Measurements from ENCODE around the gene ZNF212. TPM values are rescaled to one million over a fixed set of nuclear protein-coding genes. Genes with fewer than 3 reads are reported as not detected.
"Not testable (repeated sequence)": the region's sequence is repeated elsewhere in the genome, so short reads cannot be mapped to it uniquely, and the experiment has no call there.

The ZNF212 gene
- total and polyA plus RNA-seq, 2 experiments from 2014 or later, result 11.6 to 14.2 TPM

GRCh38 chr7:149257146-149257545 is 17.7 kb downstream of the ZNF212 start:
- TF ChIP-seq CTCF (IDR thresholded peaks at IDR 0.05; ENCODE audit: low read depth, low read length), result no peak
- Histone ChIP-seq H3K27ac (no peak overlapping the region), H3K27me3 (no peaks in the 10 kb centered on the region), H3K9me3 (ENCODE audit: low read depth) (no peaks in the 10 kb centered on the region), H3K36me3 (peaks cover 19% of the 10 kb centered on the region), H3K4me1 (ENCODE audit: low read depth) (no peaks in the 10 kb centered on the region), H3K4me3 (no peak overlapping the region)
- DNase-seq (ENCODE audit: low read depth in 1 of 2, low spot score in 1 of 2), result no peak

GRCh38 chr7:149261316-149261828 is 21.9 kb downstream of the ZNF212 start:
- peak overlapping the region; percentile 7 for H3K27ac ChIP-seq

GRCh38 chr7:149261829-149262617 is 22.6 kb downstream of the ZNF212 start, which contains the start of gene ZNF783:
Gene ZNF783 (plus strand): TSS chr7:149262196. CDS start chr7:149262334, 138 bp downstream.
- Histone ChIP-seq H3K4me1 (ENCODE audit: low read depth) (no peaks in the 10 kb centered on the region), H3K27me3 (no peaks in the 10 kb centered on the region), H3K4me3 (peak within 1 kb of the TSS; percentile 34), H3K27ac (peak within 1 kb of the TSS; percentile 33), H3K9me3 (ENCODE audit: low read depth) (no peaks in the 10 kb centered on the region), H3K36me3 (peaks cover 9% of the 10 kb centered on the region)
- peak; percentile 54 for TF ChIP-seq CTCF (IDR thresholded peaks at IDR 0.05; ENCODE audit: low read depth, low read length)
- DNase-seq (ENCODE audit: low read depth in 1 of 2, low spot score in 1 of 2), result peak; percentile 93 to 95

More at GRCh38 chr7:149261316-149261828, 21.9 kb downstream of the ZNF212 start:
- Histone ChIP-seq H3K9me3 (ENCODE audit: low read depth) (no peaks in the 10 kb centered on the region), H3K27me3 (no peaks in the 10 kb centered on the region), H3K4me1 (ENCODE audit: low read depth) (no peaks in the 10 kb centered on the region), H3K4me3 (peak overlapping the region; percentile 34), H3K36me3 (peaks cover 5% of the 10 kb centered on the region)
- peak in 1 of 2 donors; percentile 40 for DNase-seq (ENCODE audit: low read depth in 1 of 2, low spot score in 1 of 2)
- TF ChIP-seq CTCF (IDR thresholded peaks at IDR 0.05; ENCODE audit: low read depth, low read length), result no peak

- Histone ChIP-seq H3K4me1 (ENCODE audit: low read depth) (no peaks in the 10 kb centered on the region), H3K27me3 (no peaks in the 10 kb centered on the region), H3K27ac (no peak overlapping the region), H3K36me3 (peaks cover 31% of the 10 kb centered on the region), H3K4me3 (no peak overlapping the region), H3K9me3 (ENCODE audit: low read depth) (no peaks in the 10 kb centered on the region)
- DNase-seq (ENCODE audit: low read depth in 1 of 2, low spot score in 1 of 2), result no peak
- no peak for TF ChIP-seq CTCF (IDR thresholded peaks at IDR 0.05; ENCODE audit: low read depth, low read length)
Observed at GRCh38 chr7:149266451-149266850, 27.0 kb downstream of the ZNF212 start.

- Histone ChIP-seq H3K27ac (no peak overlapping the region), H3K4me3 (no peak overlapping the region), H3K27me3 (no peaks in the 10 kb centered on the region), H3K9me3 (ENCODE audit: low read depth) (no peaks in the 10 kb centered on the region), H3K36me3 (peaks cover 40% of the 10 kb centered on the region), H3K4me1 (ENCODE audit: low read depth) (no peaks in the 10 kb centered on the region)
- TF ChIP-seq CTCF (IDR thresholded peaks at IDR 0.05; ENCODE audit: low read depth, low read length), result no peak
- no peak for DNase-seq (ENCODE audit: low read depth in 1 of 2, low spot score in 1 of 2)
Observed at GRCh38 chr7:149267733-149268132, 28.3 kb downstream of the ZNF212 start.

GRCh38 chr7:149274424-149274823 is 35.0 kb downstream of the ZNF212 start:
- not testable (repeated sequence) for H3K9me3 ChIP-seq (ENCODE audit: low read depth); DNase-seq (ENCODE audit: low read depth in 1 of 2, low spot score in 1 of 2); H3K4me1 ChIP-seq (ENCODE audit: low read depth); H3K27me3 ChIP-seq; H3K4me3 ChIP-seq; H3K27ac ChIP-seq
- peaks cover 25% of the 10 kb centered on the region for H3K36me3 ChIP-seq

Measured in cardiac muscle cell (in vitro differentiated cells and primary cell).